Activated CD8-positive, alpha-beta memory T cell treated with anti-CD3 and anti-CD28 coated beads, Interleukin-2, amount 50 U/mL, for 1 hour (primary cell): ENCODE measurements around the gene DPH3.

Experiments used
- DNase-seq: peaks from one replicate; pipeline ENCODE4 v3.0.0-alpha.2; 2020; ENCODE audit errors: extremely low read depth

DPH3 gene

GRCh38 chr3:16290827-16291196, 26.1 kb upstream of the DPH3 start:
- DNase-seq, result no peak

DNA sequence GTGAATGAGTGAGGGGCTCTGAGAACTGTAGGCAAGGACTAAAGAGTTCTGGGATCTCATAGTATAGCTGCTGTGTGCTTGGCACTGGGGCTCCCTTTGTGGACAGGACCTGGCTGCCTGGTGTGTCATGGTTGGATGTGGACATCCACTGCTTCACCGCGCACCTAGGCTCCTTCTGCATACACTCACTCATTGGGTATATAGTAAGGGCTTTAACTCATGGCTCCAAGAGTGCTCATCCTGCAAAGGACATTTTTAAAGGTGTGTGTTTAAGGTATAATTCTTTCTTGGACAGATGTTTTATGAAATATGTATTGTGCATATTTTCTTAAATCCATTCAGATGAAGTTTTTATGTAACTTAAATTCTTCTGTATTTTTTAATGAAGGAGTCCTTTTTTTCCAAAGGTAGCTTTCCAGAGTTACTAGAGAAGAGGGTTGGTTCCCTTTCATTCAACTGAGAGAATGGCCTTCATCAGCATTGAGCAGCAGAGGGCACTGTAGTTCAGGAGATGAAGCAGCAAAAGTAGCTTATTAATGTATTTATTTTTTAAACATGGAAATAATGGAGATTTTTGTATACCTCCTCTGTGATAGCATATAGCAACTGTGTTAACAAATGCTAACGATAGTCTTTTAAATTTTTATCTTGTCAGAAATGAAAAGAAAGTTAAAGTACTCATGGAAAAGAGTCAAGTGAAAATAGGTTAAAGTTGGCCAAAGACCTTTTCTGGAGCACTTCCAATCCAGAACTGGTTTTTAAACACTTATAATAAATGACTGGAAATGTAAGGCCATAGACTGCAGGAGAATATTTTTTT, 25.5 kb upstream of the DPH3 start:
- DNase-seq, result no peak

DNA sequence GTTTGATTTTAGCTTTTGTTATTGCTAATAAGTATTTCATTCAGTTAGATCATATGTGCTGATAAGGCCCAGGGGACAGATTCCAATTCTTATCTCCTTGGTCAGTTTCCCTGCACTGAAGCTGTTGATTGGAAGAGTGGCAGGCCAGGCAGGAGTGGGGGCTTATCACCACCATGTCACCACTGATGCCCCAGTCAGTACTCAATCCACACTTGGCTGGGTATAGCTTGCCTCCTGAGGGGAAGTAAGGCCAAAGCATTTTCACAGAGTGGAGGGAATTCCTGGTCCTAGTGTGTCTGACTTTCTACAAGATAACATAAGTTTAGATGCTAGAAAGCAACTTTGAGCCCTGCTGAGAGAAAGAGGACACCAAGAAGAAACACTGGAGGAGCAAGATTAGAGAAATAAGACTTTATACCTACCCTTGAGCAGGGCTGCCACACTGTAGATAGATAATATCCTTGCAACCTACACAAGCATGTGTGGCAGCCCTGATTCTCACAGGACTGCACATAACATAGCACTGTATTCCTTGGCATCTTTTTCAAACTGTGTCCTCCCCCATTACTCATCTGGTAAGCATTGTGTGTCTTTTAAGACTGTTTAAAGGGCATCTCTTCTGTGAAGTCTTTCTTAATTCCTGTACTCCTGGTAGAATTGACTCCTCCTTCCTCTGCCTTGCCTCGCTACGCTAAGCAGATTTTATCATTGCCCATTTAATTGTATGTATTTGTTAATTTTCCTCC, 24.6 kb upstream of the DPH3 start:
- DNase-seq, result no peak

DNA sequence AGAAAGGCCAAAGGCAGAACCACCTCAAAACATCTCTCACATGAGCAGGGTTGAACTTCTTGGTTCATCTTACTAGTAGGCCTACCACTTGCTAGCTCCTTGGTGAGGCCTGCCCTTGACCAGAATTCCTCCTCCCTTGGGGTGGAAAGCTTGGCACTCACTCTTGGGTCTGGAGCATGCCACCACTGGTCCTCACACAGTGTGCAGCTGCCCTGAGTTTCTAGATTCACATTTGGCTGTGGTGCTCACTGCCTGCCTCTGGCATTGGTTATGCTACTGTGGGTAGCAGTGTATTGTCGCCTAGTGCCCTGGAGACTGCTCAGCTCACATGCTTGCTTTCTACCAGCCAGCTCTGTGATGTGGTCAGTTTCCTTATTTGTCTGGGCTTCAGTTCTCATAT, 23.9 kb upstream of the DPH3 start:
- no peak for DNase-seq

- DNase-seq, result no peak
These were observed 22.2 kb upstream of the DPH3 start for GRCh38 chr3:16286751-16287543.

- peak; percentile 77 for DNase-seq
These were observed 21.4 kb upstream of the DPH3 start for GRCh38 chr3:16286161-16286560.

DNA sequence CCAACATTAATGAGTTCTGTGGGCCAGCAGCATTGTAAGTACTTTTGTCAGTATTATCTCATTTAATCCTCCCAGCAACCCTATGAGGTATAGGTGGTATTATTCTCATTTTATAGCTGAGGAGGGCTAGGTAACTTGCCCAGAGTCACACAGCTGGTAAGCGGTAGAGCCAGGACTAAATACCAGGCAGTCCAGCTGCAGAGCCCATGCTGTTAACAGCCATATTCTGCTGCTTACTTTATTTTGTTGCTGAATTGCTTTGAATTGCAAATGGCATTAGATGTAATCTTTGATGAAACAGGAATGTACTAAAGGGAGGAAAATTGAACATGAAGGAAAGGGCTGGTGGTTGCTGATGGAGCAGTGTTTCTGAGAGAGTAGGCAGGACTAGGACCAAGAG, 19.9 kb upstream of the DPH3 start:
- DNase-seq, result no peak

- DNase-seq, result no peak
These were observed 15.9 kb upstream of the DPH3 start for GRCh38 chr3:16280671-16281070.

DNA sequence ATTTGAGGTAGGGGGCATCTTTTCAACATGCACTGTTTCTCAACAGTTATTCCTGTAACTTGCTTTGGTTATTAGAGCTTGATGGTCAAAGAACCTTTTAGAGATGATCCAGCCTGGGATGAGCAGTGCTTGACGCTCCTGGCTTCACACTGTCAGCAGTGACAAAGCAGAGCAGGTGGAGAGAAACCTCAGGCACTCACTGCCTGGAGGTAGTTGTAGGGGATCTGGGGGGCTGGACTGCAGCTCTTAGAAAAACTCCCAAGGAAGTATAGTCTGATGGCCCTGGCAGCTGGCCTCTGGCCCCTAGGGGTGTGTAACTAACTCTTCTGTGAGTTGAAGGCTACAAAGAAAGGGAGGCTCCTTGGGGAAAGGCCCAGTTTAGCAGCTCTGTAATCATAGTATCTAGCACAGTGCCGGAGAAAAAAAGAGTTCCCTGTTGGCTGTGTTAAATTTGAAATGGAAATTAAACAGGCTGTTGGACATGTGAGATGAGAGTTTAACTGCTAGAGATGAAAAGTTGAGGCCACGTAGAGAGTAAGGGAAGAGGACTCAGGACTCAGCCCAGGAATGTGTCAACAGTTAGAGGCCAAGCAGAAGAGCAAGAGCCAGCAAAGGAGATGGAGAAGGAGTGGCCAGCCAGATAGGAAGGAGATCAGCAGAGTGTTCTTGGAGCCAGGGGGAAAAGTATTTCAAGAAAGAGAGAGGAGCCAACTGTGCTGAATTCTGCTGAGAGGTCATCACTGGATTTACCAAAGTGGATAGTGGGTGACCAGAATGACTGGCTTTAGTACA, 14.5 kb upstream of the DPH3 start:
- no peak for DNase-seq

DNA sequence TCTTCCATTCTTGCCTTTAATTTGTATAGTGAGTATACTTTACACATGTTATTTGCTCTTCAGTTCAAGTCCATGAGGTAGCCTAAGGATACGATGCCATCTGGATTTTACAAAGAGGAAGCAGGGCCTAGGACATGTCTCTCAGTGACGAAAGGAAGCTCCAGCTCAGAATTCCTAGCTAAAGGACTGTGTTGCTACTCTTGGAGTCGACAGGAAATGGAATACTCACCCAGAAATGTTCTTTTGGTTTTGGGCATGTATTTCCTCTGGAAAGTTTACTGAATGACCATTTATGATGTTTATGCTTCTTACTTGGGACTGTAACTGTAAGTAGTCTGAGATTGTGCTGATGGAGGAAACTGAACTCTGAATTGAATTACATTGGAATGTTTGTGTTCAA, 12.7 kb upstream of the DPH3 start:
- no peak for DNase-seq

DNA sequence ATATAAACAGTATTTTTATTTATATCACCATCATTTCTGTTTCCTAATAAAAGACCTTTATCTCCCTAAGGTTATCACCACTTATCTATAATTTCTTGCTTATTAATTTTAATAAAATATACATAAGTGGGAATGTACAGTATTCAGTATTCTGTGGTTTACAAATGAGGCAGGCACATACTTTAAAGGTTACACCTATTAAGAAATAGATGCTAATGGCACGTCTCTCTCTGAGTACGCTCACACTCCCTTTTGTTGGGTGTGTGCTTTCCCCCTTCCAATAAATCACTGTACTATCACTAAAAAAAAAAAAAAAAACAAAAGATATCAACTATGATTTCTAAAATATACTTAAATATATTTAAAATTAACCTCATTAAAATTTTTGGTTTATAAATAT, 9.1 kb upstream of the DPH3 start:
- DNase-seq, result no peak

- no peak for DNase-seq
These were observed 7.8 kb upstream of the DPH3 start for GRCh38 chr3:16272588-16272987.

DNA sequence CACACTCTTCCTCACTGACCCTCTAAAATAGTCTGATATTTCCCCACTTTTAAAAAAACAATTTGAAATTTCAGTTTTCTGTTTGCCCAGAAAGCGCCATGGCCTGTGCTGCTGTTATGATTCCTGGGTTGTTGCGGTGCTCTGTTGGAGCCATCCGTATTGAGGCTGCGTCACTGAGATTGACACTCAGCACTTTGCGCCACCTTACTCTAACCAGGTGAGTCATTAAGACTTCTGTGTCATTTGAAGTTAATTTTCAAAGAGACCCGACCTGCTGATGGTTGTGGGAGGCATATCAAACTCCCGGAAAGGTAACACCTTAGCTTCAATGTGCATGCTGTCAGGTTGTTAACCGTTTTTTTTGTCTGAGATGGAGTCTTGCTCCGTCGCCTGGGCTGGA, 6.1 kb upstream of the DPH3 start:
- DNase-seq, result no peak

DNA sequence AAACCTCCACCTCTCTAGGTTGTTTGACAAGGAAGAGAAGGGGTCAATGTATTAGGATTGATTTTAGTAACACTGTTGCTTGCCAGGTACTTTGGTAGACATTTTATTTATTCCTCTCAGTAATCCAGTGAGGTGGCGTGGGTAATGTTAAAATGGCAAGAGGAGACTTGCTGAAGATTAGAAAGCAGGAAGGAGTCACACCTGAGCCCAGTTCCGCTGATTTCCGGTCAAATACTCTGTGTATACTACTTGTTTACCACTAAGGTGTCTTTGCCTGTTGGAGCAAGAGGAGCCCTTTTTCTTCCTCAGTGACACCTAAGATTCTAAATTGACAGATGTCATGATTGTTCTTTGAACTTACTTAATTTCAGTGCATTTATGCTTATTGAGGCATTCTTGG, 2.0 kb upstream of the DPH3 start:
- DNase-seq, result no peak

- no peak for DNase-seq
These were observed 678 bp upstream of the DPH3 start for GRCh38 chr3:16265455-16265786.

DNA sequence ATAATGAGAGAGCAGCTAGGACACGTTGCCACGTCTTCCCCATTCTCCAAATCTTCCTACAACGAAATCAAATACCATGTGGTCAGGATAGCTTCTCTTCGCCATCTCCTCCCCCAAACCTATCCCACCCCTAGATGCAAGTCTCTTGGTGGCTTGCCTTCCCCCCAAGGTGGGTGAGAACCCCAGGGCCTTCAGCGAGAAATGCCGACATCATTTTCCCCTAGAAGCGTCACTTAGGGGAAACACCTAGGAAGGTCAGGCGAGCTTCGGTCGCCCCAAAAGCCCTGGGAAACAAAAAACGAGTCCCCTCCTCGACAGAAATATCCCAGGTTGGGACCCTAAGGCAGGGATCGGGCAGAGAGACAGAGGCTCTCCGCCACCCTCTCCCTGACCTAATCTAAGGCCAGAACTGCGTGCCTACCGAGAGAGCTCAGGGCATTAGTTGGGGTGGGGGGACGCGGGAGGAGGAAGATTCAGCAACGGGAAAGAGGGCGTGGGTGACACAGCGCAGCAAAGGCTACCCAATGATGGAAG, 502 bp downstream of the DPH3 start:
- DNase-seq, result no peak

DNA sequence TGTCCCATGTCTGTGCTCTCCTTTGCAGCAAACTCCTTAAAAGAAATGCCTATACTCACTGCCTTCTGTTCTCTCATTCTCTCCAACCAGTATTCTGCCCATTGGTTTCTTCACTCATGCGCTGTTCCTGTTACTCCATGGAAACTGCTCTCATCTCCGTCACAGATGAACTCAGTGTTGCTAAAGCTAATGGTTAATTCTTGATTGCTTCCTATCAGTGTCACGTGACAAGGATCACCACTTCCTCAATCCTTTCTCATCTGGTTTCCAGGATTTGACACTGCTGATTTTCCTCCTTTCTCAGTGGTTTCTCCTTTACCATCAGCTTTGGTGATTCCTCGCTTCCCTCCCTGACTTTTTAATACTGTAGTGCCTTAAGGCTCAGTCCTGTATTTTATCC, 2.6 kb downstream of the DPH3 start:
- no peak for DNase-seq

GRCh38 chr3:16260046-16260445, 4.7 kb downstream of the DPH3 start:
- no peak for DNase-seq

DNA sequence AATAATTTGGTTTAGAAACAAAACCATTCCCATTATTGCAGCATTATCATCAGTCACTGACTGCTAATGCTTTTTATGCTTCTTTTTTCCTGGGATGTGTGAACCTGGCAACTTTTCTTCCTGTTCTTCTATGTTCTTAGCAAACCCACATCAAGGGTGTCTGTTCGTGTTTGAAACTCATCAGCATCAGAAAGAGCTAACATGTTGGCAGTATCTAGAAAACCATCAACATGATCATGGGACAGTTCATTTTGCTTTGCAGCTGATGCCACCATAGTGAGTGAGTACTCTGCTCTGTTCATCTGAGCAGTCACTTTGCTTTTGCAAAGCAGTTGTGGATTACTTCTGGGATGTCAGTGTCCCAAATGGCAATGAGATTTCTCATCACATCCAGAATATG, 5.9 kb downstream of the DPH3 start:
- no peak for DNase-seq

DNA sequence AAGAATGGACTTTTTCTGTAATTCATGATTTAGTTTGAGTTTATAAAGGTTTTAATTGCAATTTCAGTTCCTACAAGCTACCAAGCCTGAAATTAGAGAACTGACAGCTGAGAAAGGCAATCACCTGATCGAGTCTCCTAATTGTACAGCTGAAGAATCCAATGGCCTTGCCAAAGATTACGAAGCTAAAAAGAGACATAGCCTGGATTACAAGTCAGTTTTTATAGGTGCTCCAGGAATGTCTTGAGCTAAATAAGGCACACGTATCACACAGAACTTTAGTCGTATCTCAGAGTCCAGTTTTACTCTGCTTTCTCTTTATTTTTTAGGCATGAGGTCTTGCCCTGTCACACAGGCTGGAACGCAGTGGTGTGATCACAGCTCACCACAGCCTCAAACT, 6.6 kb downstream of the DPH3 start:
- DNase-seq, result no peak

DNA sequence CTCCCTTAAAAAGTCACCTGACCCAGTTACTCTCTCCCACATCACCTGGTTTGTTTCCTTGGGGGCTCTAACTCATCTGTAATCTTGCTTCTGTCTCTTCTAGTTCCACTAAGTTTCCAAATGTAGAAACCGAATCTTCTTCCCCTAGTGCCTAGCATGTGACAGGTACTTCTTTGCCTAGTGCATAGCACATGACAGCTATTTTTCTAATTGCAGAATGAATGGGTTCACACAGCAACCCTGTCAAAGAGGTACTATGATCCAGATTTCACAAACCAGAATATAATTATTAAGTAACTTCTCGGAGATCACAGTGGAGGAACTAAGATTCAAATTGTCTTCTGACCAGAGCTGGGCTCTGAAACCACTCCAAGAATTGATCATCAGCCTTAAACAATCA, 7.4 kb downstream of the DPH3 start:
- DNase-seq, result no peak

GRCh38 chr3:16255726-16256125, 9.0 kb downstream of the DPH3 start:
- DNase-seq, result no peak
